ENCODE results near the gene PRH2. TPM values are rescaled to one million over a fixed set of nuclear protein-coding genes. Genes with fewer than 3 reads are reported as not detected.

Gene PRH2
- total RNA-seq, 4 donors from 2014 or later, result not detected

Other genes with a start within 250 kb of the PRH2 start
- 1,000 to 10,000 TPM; 3,451 to 6,393 (median 4,786) TPM for gene YBX3, start 205.9 kb upstream of the PRH2 start, total RNA-seq
- gene TAS2R7, start 126.6 kb upstream of the PRH2 start, total RNA-seq, result not detected
- gene TAS2R8, start 122.0 kb upstream of the PRH2 start, total RNA-seq, result under 1 TPM in 1 of 4 donors, not detected in 3; 0.36 TPM
- 1 to 10 TPM in 1 of 4 donors, not detected in 3; 1.1 TPM for gene TAS2R9, start 119.1 kb upstream of the PRH2 start, total RNA-seq
- under 1 TPM in 1 of 4 donors, not detected in 3; 0.51 TPM for gene TAS2R10, start 102.9 kb upstream of the PRH2 start, total RNA-seq
- 1 to 10 TPM in 2 of 4 donors, not detected in 2; 1.2 to 3.5 TPM for gene PRR4, start 79.8 kb upstream of the PRH2 start, total RNA-seq
- gene PRH1, start 45.0 kb upstream of the PRH2 start, total RNA-seq, result 10 to 100 TPM in 1 of 4 donors, 1 to 10 TPM in 3; 2.2 to 21.0 (median 2.9) TPM
- gene TAS2R13, start 19.7 kb upstream of the PRH2 start, total RNA-seq, result 1 to 10 TPM in 1 of 4 donors, under 1 TPM in 1, not detected in 2; 0.26 to 3.8 TPM
- 1 to 10 TPM in 1 of 4 donors, under 1 TPM in 2, not detected in 1; 0.27 to 3.0 (median 0.29) TPM for gene TAS2R14, start 10.0 kb downstream of the PRH2 start, total RNA-seq
- 1 to 10 TPM in 1 of 4 donors, not detected in 3; 4.9 TPM for gene TAS2R50, start 57.7 kb downstream of the PRH2 start, total RNA-seq
- gene TAS2R20, start 69.1 kb downstream of the PRH2 start, total RNA-seq, result 1 to 10 TPM in 1 of 4 donors, under 1 TPM in 1, not detected in 2; 0.53 to 3.6 TPM
- 1 to 10 TPM in 1 of 4 donors, not detected in 3; 2.5 TPM for gene TAS2R19, start 93.4 kb downstream of the PRH2 start, total RNA-seq
- gene TAS2R31, start 102.2 kb downstream of the PRH2 start, total RNA-seq, result 1 to 10 TPM in 2 of 4 donors, not detected in 2; 3.5 to 3.6 TPM
- gene TAS2R46, start 133.1 kb downstream of the PRH2 start, total RNA-seq, result 1 to 10 TPM in 1 of 4 donors, not detected in 3; 1.5 TPM
- 1 to 10 TPM in 1 of 4 donors, not detected in 3; 2.8 TPM for gene TAS2R43, start 163.1 kb downstream of the PRH2 start, total RNA-seq
- 1 to 10 TPM in 1 of 4 donors, under 1 TPM in 2, not detected in 1; 0.29 to 2.1 (median 0.34) TPM for gene TAS2R30, start 205.4 kb downstream of the PRH2 start, total RNA-seq
- 10 to 100 TPM; 13.4 to 20.7 (median 16.2) TPM for gene SMIM10L1, start 242.0 kb downstream of the PRH2 start, total RNA-seq